Measurements from ENCODE around the gene NPRL2.

DNA sequence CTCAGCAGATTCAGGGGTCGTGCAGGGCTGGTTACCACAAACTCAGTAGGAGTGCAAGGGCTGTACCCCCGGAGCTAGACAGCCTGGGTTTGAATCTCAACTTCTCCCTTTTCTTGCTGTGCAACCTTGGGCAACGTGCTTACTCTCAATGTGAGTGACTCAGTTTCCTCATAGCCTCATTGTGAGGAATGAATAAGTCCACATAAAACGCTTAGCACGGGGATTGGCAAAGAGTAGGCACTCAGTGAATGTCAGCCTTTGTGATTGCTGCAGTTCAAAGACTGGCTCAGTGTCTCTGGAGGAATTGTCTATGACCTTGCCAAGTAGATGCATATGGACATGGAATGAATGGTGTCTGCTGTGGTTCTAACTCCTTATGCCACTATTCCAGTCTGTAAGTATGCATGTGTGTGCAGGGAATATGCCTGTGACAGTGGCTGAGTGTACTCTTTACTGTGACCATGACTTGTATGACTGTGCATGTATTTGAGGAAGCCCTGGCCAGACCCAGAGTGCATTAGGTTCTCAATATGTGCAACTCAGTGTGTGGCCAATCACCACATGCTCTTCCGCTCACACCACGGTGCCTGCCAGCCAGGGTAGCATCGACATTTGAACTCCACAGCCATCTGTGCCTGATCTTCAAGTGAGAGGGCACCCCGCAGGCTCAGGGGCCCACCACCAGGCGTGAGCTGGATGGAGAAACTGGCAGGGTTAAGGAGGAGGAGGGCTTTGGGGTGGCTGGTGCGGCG is 50.5 kb downstream of the NPRL2 start:
- TF ChIP-seq ZNF274 (IDR thresholded peaks at IDR 0.05; ENCODE audit: low read depth, low read length) (no peak), SUZ12 (IDR thresholded peaks at IDR 0.05; ENCODE audit: extremely low read depth, insufficient read depth, insufficient read length) (no peak)

Measured in NT2/D1 (cell line).